ENCODE results near the gene GLG1.

GLG1 gene

DNA sequence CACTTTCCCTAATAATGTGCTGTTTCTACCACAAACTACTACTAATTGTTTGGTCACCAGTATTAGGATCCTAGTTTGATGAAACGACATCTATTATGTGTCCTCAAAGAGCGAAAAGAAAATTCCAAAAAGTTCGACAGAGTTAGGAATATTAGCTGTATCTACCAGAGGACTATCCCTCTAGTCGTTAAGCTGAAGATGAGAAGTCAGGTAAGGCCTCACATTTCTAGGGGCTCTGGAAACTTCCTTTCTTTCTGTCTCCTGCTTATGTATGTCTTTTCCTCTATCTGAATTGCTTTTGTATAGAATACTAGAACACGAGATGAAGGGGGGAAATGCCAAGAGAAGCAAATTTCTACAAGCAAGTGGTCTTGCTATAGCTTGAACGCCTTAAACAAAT, 1.6 kb downstream of the GLG1 start:
- in situ Hi-C loops (cut with HindIII; ENCODE audit: low pct_unique_long_range_greater_than_20kb, low sequenced_read_pairs), result no loop called here
- TF ChIP-seq JUND (IDR thresholded peaks at IDR 0.05; ENCODE audit: low read depth), result no peak
- DNase-seq (ENCODE audit: low read depth in 1 of 2, low spot score in 1 of 2), result no peak

DNA sequence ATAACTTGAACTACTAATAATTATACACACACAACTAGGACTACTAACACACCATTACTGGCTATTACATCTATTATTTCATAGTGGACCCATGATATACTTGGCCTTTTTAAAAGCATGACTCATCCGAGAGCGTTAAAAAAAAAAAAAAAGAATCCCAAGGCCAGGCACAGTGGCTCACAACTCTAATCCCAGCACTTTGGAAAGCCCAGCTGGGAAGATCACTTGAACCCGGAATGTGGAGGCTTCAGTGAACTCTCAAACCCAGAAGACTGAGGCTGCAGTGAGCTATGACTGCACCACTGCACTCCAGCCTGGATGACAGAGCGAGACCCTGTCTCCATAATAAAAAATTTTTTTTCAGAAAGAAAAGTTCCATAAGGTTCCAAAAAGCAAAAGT, 3.1 kb downstream of the GLG1 start:
- no peak for TF ChIP-seq JUND (IDR thresholded peaks at IDR 0.05; ENCODE audit: low read depth)
- DNase-seq (ENCODE audit: low read depth in 1 of 2, low spot score in 1 of 2), result no peak
- in situ Hi-C loops (cut with HindIII; ENCODE audit: low pct_unique_long_range_greater_than_20kb, low sequenced_read_pairs), result no loop called here

DNA sequence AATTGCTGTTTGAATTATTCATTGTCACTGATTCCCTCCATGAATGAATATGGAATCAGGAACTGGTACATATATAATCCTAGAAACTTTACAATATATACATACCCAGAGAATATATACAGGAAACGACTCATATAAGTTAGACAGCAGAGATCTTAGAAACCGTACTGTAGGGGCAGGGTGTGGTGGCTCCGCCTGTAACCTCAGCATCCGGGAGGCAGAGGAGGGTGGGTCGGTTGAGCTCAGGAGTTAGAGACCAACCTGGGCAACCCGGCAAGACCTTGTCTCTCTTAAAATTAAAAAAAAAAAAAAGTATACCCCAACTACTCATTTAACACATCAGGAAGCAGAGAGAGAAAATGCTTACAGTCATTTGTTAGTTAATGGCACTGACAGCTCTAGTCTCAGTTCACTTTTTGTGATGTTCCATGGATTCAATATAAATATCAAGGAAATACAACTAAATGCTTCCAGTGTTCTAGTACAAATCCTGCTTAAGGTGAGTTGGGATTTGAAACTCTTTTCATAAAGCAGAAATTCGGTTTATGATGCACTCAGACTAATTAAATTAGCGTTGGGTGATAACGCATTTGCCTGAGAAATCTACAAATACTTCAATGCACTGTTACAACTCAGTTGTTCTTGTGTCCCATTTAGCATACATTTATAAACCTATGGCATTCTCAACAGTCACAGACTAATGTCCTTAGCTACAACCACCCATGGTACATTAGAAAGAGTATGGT, 5.6 kb downstream of the GLG1 start:
- in situ Hi-C loops (cut with HindIII; ENCODE audit: low pct_unique_long_range_greater_than_20kb, low sequenced_read_pairs), result no loop called here
- DNase-seq (ENCODE audit: low read depth in 1 of 2, low spot score in 1 of 2), result no peak
- no peak for TF ChIP-seq JUND (IDR thresholded peaks at IDR 0.05; ENCODE audit: low read depth)

DNA sequence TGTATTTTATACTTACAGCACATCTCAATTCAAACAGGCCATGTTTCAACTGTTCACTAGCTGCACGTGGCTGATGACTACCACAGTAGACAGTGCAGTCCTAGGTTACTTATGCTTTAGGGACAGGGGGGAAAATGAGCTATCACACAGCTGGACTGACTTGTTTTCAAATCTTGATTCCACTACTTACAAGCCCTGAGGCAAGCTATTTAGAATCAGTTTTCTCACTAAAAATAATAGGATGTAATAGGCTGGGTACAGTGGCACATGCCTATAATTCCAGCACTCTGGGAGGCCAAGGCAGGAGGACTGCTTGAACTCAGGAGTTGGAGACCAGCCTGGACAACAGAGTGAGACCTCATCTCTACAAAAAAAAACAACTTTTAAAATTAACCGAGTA, 10.3 kb downstream of the GLG1 start:
- in situ Hi-C loops (cut with HindIII; ENCODE audit: low pct_unique_long_range_greater_than_20kb, low sequenced_read_pairs), result no loop called here
- no peak for TF ChIP-seq JUND (IDR thresholded peaks at IDR 0.05; ENCODE audit: low read depth)
- DNase-seq (ENCODE audit: low read depth in 1 of 2, low spot score in 1 of 2), result no peak

DNA sequence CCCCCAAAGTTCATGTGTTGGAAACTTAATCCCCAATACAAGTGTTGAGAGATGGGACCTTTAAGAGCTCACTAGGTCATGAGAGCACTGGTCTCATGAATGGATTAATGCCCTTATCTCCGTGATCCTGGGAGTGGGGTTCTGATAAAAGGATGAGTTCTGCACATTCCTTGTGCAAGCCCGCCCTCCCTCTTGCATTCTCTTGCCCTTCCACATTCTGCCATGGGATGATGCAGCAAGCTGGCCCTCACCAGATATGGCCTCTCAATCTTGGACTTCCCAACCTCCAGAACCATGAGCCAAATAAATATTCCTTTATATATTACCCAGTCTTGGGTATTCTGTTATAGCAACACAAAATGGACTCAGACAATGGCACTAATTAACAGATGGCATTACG, 14.1 kb downstream of the GLG1 start:
- no peak for TF ChIP-seq JUND (IDR thresholded peaks at IDR 0.05; ENCODE audit: low read depth)
- no peak for DNase-seq (ENCODE audit: low read depth in 1 of 2, low spot score in 1 of 2)
- in situ Hi-C loops (cut with HindIII; ENCODE audit: low pct_unique_long_range_greater_than_20kb, low sequenced_read_pairs), result no loop called here

DNA sequence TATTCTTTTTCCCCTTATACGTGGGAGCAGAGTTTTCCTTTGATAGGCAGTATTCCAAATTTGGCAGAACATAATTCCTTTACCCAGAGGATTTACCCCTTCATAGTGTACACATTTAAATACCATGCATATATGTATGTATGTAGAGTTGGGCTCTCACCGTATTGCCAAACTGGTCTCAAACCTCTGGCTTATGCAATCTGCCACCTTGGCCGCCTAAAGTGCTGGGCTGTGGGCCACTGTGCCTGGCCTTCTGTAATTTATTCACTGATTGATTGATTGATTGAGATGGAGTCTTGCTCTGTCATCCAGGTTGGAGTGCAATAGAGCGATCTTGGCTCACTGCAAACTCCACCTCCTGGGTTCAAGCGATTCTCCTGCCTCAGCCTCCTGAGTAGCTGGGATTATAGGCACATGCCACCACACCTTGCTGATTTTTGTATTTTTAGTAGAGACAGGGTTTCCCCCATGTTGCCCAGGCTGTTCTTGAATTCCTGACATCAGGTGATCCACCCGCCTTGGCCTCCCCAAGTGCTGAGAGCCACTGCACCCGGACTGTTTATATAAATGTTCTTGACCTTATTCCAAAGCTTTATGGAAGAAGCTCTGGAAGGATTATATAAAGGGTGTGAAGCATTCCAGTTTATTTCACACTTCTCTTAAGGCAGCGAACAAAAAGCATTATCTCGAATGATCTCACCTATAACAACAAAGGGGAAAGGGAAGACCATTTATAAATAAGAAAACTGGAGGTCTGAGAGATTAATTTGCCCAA, 14.9 kb downstream of the GLG1 start:
- in situ Hi-C loops (cut with HindIII; ENCODE audit: low pct_unique_long_range_greater_than_20kb, low sequenced_read_pairs), result no loop called here
- TF ChIP-seq JUND (IDR thresholded peaks at IDR 0.05; ENCODE audit: low read depth), result no peak
- no peak for DNase-seq (ENCODE audit: low read depth in 1 of 2, low spot score in 1 of 2)

DNA sequence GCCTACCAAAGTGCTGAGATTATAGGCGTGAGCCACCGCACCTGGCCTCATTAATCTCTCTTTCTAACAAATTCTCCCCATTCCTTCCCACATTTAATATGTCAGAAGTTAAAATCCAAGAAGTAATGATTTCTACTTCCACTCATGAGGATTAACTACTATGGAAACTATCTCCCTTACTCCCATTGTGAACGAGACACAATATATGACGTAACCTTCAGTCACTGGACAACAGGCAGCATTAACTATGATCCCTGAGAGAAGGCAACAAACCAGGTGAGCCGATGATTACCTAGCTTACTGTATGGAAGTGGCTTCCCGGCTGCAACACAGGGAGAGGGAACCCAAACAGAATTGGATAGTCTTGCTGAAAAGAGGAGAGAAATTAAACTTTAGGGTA, 20.0 kb downstream of the GLG1 start:
- in situ Hi-C loops (cut with HindIII; ENCODE audit: low pct_unique_long_range_greater_than_20kb, low sequenced_read_pairs), result no loop called here
- TF ChIP-seq JUND (IDR thresholded peaks at IDR 0.05; ENCODE audit: low read depth), result no peak
- DNase-seq (ENCODE audit: low read depth in 1 of 2, low spot score in 1 of 2), result no peak

DNA sequence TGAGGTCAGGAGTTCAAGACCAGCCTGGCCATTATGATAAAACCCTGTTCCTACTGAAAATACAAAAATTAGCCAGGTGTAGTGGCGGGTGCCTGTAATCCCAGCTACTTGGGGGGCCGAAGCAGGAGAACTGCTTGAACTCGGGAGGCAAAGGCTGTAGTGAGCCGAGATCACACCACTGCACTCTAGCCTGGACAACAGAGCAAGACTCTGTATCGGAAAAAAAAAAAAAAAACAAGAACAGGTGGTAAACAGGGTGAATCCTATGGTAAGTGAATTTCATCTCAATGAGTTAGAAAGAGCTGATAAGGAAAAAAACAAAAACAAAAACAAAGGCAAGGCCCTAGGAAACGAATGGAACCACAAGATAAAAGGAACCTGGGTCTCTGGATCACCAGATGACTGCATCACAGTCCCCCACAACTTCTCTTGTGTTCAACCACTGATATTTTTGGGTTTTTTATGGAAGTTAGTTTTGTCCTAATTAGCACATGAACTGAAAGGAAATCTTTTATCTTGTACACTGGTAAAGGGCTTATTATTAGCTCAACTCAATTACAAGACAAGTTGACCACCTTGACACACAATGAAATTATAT, 21.0 kb downstream of the GLG1 start:
- TF ChIP-seq JUND (IDR thresholded peaks at IDR 0.05; ENCODE audit: low read depth), result no peak
- no peak for DNase-seq (ENCODE audit: low read depth in 1 of 2, low spot score in 1 of 2)
- in situ Hi-C loops (cut with HindIII; ENCODE audit: low pct_unique_long_range_greater_than_20kb, low sequenced_read_pairs), result no loop called here

DNA sequence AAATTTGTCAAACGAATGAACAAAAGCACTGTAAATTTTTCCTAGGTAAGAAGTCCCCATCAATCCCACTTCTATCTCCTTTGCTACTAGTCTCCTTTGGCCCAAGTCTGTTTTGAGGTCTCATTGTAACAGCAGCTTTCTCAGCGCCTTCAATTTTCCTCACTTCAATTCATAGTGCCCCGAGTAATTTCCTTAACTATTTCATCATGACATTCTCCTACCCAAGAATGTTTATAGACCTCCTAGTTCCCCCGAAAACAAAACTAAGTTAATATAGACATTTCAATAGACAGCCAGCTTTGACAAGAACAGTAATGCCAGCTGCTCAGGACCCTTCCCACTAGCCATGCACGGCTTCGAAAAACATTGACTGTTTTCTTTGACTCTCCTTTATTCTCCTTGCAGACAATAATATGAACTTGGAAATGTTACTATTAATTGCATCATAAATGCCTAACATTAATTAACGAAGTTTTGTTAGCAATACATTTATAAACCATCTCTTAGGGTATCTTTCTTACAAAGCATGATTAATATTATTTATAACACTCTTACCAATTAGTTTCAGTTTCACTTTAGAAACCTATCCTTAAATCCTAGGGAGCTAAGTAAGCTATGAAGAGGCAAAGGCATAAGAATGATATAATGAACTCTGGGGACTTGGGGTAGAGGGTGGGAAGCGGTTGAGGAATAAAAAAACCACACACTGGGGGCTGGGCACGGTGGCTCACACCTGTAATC, 22.8 kb downstream of the GLG1 start:
- no peak for DNase-seq (ENCODE audit: low read depth in 1 of 2, low spot score in 1 of 2)
- no peak for TF ChIP-seq JUND (IDR thresholded peaks at IDR 0.05; ENCODE audit: low read depth)
- in situ Hi-C loops (cut with HindIII; ENCODE audit: low pct_unique_long_range_greater_than_20kb, low sequenced_read_pairs), result no loop called here

DNA sequence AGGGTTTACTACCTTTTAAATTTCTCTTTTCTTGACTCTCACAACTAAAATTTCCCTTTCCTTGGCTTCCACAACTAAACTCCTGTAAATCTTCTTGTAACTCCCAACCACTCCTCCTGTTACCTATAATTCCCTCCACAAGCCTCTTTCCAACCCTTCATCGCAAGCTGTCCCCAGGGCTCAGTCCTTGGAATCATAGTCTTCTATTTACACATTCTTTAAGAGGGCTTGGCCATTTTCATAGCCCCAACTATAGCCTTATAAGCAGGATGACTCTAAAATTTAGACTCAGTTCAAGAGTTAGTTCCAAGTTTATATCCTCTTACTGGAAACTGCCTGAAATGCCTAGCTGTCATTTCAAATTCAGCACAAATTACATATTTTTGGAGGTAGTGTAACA, 23.9 kb downstream of the GLG1 start:
- no peak for DNase-seq (ENCODE audit: low read depth in 1 of 2, low spot score in 1 of 2)
- no peak for TF ChIP-seq JUND (IDR thresholded peaks at IDR 0.05; ENCODE audit: low read depth)

DNA sequence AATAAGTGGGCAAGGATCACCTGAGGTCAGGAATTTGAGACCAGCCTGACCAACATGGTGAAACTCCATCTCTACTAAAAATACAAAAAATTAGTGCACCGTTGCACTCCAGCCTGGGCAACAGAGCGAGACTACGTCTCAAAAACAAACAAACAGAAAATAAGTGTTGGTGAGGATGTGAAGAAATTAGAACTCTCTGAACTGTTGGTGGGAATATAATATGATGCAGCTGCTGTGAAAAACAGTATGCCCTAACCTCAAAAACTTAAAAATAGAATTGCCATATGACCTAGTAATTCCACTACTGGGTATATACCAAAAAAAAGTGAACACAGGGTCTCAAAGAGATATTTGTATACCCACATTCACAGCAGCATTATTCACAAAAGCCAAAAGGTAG, 26.1 kb downstream of the GLG1 start:
- no peak for DNase-seq (ENCODE audit: low read depth in 1 of 2, low spot score in 1 of 2)
- in situ Hi-C loops (cut with HindIII; ENCODE audit: low pct_unique_long_range_greater_than_20kb, low sequenced_read_pairs), result no loop called here
- TF ChIP-seq JUND (IDR thresholded peaks at IDR 0.05; ENCODE audit: low read depth), result no peak

More for the DNA sequence above, 23.9 kb downstream of the GLG1 start:
- in situ Hi-C loops (cut with HindIII; ENCODE audit: low pct_unique_long_range_greater_than_20kb, low sequenced_read_pairs), result no loop called here

DNA sequence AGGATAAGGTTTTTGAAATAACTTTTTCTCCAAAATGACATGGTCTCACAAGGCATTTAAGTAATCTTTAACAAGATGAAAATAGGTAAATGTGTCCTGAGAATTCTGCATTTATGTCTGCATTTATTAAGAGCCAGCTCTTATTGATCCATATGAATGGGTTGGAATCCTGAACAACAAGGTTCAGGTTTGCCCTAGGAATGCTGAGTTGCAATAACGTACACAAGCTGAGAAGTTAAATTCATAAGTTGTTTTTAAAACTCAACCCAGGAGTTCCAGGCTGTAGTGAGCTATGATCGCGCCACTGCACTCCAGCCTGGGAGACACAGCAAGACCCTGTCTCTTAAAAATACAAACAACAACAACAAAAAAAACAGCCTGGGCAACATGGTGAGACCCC, 28.1 kb downstream of the GLG1 start:
- in situ Hi-C loops (cut with HindIII; ENCODE audit: low pct_unique_long_range_greater_than_20kb, low sequenced_read_pairs), result no loop called here
- no peak for TF ChIP-seq JUND (IDR thresholded peaks at IDR 0.05; ENCODE audit: low read depth)
- DNase-seq (ENCODE audit: low read depth in 1 of 2, low spot score in 1 of 2), result no peak

Data from T47D (cell line).